Dermis microvascular lymphatic vessel endothelial cell (primary cell): Measurements from ENCODE around the gene COL6A1. TPM values are rescaled to one million over a fixed set of nuclear protein-coding genes. Genes with fewer than 3 reads are reported as not detected.

Experiments
- DNase-seq, 2 donors: peaks; one replicate each; pipeline versions ENCODE4 v3.0.0 to v3.0.0-alpha.2; 2010; ENCODE audit warnings: low read depth in 2 of 2
- total RNA-seq: library from RNA; depleted of rRNA; stranded (reverse); fragments of >200 nt; gene quantifications from 2 replicates; pipeline ENCODE4 v1.2.1, GENCODE V29; 2014

COL6A1 gene
- total RNA-seq, 1 donor from 2014 or later: 6.7 TPM

DNA sequence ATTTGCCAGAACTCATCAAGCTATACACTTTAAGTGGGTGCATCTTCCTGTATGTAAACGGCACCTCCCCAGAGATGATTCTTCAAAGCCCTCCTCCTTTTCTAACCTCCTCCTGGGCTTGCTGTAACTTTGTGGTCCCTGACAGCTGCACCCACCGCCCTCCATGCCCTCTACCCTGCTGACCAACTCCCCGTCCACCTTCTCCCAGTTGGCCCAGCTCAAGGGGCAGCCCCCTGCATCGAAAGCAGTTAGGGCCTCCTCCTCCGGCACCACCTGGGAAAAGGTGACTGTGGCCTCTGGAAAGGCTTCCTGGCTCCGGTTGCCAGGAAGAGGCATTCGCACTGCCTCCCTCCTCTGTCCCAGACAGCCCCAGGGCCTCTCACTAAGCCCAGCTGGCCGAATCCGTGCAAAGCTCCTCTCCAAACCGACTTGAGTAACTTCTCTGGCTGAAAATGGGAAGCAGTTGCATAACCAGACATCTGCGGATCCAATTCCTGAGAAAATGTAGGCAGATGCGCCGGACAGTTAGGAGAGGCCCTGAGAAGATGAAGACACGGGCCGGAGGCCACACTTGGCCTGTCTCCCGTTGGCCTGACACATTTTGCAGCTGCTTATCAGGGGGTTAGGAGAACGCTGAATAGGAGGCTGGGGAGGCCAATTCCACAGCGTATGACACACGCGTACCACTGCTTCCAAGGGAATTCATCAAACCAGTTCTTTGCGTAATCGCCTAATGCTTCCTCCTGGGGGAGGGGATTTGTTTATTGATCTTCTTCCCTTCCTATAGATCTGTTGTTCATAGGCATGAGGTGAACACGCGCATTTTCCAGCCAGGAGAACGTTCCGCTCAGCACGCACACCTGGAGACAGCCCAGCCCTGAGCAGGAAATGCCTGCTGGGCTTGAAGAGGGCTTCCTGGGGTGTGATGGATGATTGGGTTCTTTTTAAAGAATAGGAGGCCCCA is 67.6 kb downstream of the COL6A1 start:
- no peak for DNase-seq

GRCh38 chr21:46049890-46050667 is 68.5 kb downstream of the COL6A1 start:
- no peak for DNase-seq

- DNase-seq: no peak
These were observed 69.3 kb downstream of the COL6A1 start for GRCh38 chr21:46050668-46051378.

- no peak for DNase-seq
These were observed 69.8 kb downstream of the COL6A1 start for GRCh38 chr21:46051379-46051770.

DNA sequence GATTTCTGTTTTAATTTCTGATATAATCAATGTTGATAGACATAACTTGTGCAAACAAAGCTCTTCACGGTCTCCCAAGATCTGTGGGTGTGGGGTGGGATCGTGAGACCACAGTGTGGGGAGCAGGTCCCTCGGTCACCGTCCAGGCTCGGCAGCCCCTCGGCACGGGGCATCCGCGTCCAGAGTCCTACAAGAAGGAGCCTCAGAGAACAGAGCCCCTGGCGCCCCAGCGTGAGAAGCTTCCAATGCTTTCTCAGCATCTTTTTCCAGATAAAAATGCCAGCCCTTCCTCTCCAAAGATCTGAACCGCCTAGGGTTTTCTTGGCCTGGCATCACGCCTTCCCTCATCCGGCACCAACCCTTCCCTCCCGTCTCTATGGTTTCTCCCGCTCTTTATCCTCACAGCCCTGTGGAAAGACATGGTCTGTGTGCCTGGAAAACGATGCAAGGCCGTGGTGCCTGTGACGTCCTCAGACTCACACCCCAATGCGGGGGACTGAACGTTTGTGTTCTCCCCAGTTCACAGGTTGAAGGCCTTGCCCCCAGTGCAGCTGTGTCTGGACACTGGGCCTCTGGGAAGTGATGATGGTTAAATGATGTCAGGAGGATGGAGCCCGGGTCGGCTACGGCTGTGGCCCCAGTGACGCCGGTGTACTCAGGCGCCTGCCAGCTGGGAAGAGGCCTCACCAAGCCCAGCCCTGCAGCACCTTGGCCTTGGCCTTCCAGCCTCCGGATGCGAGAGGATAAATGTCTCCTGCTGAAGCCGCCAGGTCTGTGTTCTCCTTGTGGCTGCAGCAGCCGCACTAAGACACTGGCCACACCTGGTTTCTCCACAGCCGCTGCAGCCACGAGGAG is 70.5 kb downstream of the COL6A1 start:
- DNase-seq: no peak

GRCh38 chr21:46052703-46053651 is 71.4 kb downstream of the COL6A1 start:
- DNase-seq: no peak

- no peak for DNase-seq
These were observed 72.5 kb downstream of the COL6A1 start for GRCh38 chr21:46054031-46054430.

- DNase-seq: no peak
These were observed 72.9 kb downstream of the COL6A1 start for GRCh38 chr21:46054451-46054881.

Other genes with a start within 250 kb of the COL6A1 start
- gene COL6A2, start 116.3 kb downstream of the COL6A1 start, total RNA-seq: 6.5 and 46.0 TPM in 2 replicates
- gene FTCD, start 173.8 kb downstream of the COL6A1 start, total RNA-seq: 0.13 TPM in 1 of 2 replicates, not detected in the other
- 2.1 and 4.8 TPM in 2 replicates for gene SPATC1L, start 202.7 kb downstream of the COL6A1 start, total RNA-seq
- gene LSS, start 247.0 kb downstream of the COL6A1 start, total RNA-seq: 55.0 and 61.0 TPM in 2 replicates